HepG2 (cell line): ENCODE results near the gene GGACT. TPM values are rescaled to one million over a fixed set of nuclear protein-coding genes. Genes with fewer than 3 reads are reported as not detected.

Source experiments
- ELF4 ChIP-seq: sonication (generic); formaldehyde crosslinking; IDR thresholded peaks from 2 replicates; pipeline ENCODE4 v1.5.0; 2020; ENCODE audit warnings: missing genetic modification reagents, mild to moderate bottlenecking, moderate library complexity, borderline replicate concordance
- ETV5 ChIP-seq: IDR thresholded peaks from 2 replicates; pipeline ENCODE4 v1.6.1; 2018; ENCODE audit warnings: missing biosample characterization, missing genetic modification reagents, inconsistent platforms, borderline replicate concordance
- GATAD2A ChIP-seq: IDR thresholded peaks from 2 replicates; pipeline ENCODE4 v1.6.1; 2016
- NKX3-1 ChIP-seq: sonication (generic); formaldehyde crosslinking; IDR thresholded peaks from 2 replicates; pipeline ENCODE4 v1.5.0; 2020; ENCODE audit warnings: missing genetic modification reagents
- PATZ1 ChIP-seq: sonication (generic); formaldehyde crosslinking; IDR thresholded peaks from 2 replicates; pipeline ENCODE4 v1.4.0; 2020; ENCODE audit warnings: missing genetic modification reagents
- PRMT3 ChIP-seq: sonication (generic); formaldehyde crosslinking; IDR thresholded peaks from 2 replicates; pipeline ENCODE4 v1.8.1; 2022; ENCODE audit warnings: low read depth, mild to moderate bottlenecking, moderate library complexity, missing genetic modification reagents, borderline replicate concordance
- RBFOX2 ChIP-seq: fragments of 200-400 bp; formaldehyde crosslinking; IDR thresholded peaks from 2 replicates; pipeline ENCODE4 v1.6.1; 2017; ENCODE audit warnings: low read depth, mild to moderate bottlenecking, low read length
- SP140L ChIP-seq: sonication (generic); formaldehyde crosslinking; IDR thresholded peaks from 2 replicates; pipeline ENCODE4 v1.4.0; 2020; ENCODE audit warnings: missing genetic modification reagents, borderline replicate concordance
- TMF1 ChIP-seq: sonication (generic); formaldehyde crosslinking; IDR thresholded peaks from 2 replicates; pipeline ENCODE4 v1.8.1; 2022; ENCODE audit warnings: low read depth, missing genetic modification reagents
- ZBTB38 ChIP-seq: sonication (generic); formaldehyde crosslinking; IDR thresholded peaks from 2 replicates; pipeline ENCODE4 v1.5.1; 2020; ENCODE audit warnings: mild to moderate bottlenecking, missing genetic modification reagents
- ZFP37 ChIP-seq: sonication (generic); formaldehyde crosslinking; IDR thresholded peaks from 2 replicates; pipeline ENCODE4 v1.4.0; 2020; ENCODE audit warnings: missing genetic modification reagents, borderline replicate concordance
- ZFP62 ChIP-seq: sonication (generic); formaldehyde crosslinking; IDR thresholded peaks from 2 replicates; pipeline ENCODE4 v1.4.0; 2020; ENCODE audit warnings: missing genetic modification reagents
- ZFY ChIP-seq: sonication (generic); formaldehyde crosslinking; IDR thresholded peaks from 2 replicates; pipeline ENCODE4 v1.4.0; 2020; ENCODE audit warnings: missing genetic modification reagents
- ZNF230 ChIP-seq: sonication (generic); formaldehyde crosslinking; IDR thresholded peaks from 2 replicates; pipeline ENCODE4 v1.4.0; 2020; ENCODE audit warnings: mild to moderate bottlenecking, missing genetic modification reagents
- ZNF282 ChIP-seq: fragments of 450-650 bp; IDR thresholded peaks from 2 replicates; pipeline ENCODE4 v1.6.1; 2018; ENCODE audit not compliant: partially characterized antibody
- ZNF331 ChIP-seq: sonication (generic); formaldehyde crosslinking; IDR thresholded peaks from 2 replicates; pipeline ENCODE4 v1.4.0; 2020; ENCODE audit warnings: missing genetic modification reagents
- ZNF333 ChIP-seq: sonication (generic); formaldehyde crosslinking; IDR thresholded peaks from 2 replicates; pipeline ENCODE4 v1.4.0; 2020; ENCODE audit warnings: mild to moderate bottlenecking, missing genetic modification reagents, borderline replicate concordance
- ZNF75D ChIP-seq: sonication (generic); formaldehyde crosslinking; IDR thresholded peaks from 2 replicates; pipeline ENCODE4 v1.8.1; 2023; ENCODE audit warnings: missing genetic modification reagents, mild to moderate bottlenecking, borderline replicate concordance
- polyA plus RNA-seq, 8 experiments: library from polyadenylated mRNA; depleted of rRNA in 3 of 8; stranded (reverse) in 7 of 8; unstranded in 1 of 8; fragments of >200 nt; fragmentation: Illumina TruSeq in 4 of 8; extraction: Trizol in 4 of 8; gene quantifications; 2 replicates each; pipeline versions ENCODE4 v1.2.1 to v1.2.3, GENCODE V29; 2011 to 2016; ENCODE audit warnings: low read depth in 4 of 8, missing spikeins in 1 of 8, mixed read lengths in 1 of 8; ENCODE audit not compliant: insufficient read depth in 1 of 8
- total RNA-seq, 5 experiments: library from RNA; depleted of rRNA; stranded (reverse); fragments of >200 nt; fragmentation: Illumina TruSeq; extraction: Trizol; gene quantifications; 2 replicates each; pipeline ENCODE4 v1.2.3, GENCODE V29; 2016; ENCODE audit warnings: low read depth in 1 of 5
- TF ChIP-seq, protein P1 (sequence below): sonication (generic); formaldehyde crosslinking; conservative IDR thresholded peaks from 2 replicates; pipeline ENCODE4 v1.4.0; 2020; ENCODE audit warnings: mild to moderate bottlenecking, missing genetic modification reagents, moderate library complexity
- TF ChIP-seq, protein P2 (sequence below): sonication (generic); formaldehyde crosslinking; IDR thresholded peaks from 2 replicates; pipeline ENCODE4 v1.4.0; 2020; ENCODE audit warnings: mild to moderate bottlenecking, missing genetic modification reagents
- TF ChIP-seq, protein P3 (sequence below): sonication (generic); formaldehyde crosslinking; IDR thresholded peaks from 2 replicates; pipeline ENCODE4 v1.5.1; 2020; ENCODE audit warnings: missing genetic modification reagents, mild to moderate bottlenecking, borderline replicate concordance

The GGACT gene
- total and polyA plus RNA-seq, 2 of the 13 experiments (the other 11 are each of a cell fraction or from before 2014, with no cell fraction given): 1.7 to 1.9 TPM

DNA sequence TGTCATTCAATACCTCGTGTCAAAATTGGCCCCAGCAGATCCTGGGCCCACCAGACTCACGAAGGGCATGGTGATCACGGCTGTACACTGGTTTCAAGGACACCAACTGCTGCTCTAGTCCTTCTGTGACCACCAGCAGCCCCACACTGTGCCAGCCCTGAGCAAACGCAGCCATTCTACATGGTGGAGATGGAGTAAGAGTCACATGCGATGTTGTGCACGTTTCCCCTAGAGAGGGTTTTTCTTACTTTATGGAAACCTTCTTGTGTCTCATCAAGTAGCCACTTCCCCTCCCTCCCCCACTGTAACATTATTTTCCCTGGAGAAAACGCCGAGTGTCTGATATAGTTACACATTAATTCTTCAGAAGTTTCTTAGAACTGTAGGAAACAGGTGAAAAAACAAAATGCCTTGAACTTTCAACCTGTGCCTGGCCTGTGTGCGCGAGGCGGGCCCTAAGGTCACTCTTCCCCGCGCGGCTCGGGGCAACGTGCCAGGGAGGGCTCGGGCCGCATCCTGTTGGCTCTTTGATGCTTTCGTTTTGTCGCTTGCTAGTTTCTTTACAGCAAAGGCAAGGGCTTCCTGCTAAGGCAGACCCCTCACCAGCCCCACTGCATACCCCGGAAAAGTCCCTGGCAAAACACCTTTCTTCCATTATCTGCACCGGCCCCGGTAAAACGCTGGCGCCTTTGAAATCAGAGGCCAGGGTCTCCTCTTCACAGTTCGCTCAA is 44.6 kb downstream of the GGACT start (continued):
- TF ChIP-seq, protein P1, sequence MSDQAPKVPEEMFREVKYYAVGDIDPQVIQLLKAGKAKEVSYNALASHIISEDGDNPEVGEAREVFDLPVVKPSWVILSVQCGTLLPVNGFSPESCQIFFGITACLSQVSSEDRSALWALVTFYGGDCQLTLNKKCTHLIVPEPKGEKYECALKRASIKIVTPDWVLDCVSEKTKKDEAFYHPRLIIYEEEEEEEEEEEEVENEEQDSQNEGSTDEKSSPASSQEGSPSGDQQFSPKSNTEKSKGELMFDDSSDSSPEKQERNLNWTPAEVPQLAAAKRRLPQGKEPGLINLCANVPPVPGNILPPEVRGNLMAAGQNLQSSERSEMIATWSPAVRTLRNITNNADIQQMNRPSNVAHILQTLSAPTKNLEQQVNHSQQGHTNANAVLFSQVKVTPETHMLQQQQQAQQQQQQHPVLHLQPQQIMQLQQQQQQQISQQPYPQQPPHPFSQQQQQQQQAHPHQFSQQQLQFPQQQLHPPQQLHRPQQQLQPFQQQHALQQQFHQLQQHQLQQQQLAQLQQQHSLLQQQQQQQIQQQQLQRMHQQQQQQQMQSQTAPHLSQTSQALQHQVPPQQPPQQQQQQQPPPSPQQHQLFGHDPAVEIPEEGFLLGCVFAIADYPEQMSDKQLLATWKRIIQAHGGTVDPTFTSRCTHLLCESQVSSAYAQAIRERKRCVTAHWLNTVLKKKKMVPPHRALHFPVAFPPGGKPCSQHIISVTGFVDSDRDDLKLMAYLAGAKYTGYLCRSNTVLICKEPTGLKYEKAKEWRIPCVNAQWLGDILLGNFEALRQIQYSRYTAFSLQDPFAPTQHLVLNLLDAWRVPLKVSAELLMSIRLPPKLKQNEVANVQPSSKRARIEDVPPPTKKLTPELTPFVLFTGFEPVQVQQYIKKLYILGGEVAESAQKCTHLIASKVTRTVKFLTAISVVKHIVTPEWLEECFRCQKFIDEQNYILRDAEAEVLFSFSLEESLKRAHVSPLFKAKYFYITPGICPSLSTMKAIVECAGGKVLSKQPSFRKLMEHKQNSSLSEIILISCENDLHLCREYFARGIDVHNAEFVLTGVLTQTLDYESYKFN: peak; percentile 93
- TF ChIP-seq RBFOX2 (peak; percentile 34; the same call in 1 of the 2 replicates), ZFY (CRISPR knock-in tag) (peak; percentile 50; the same call in 1 of the 2 replicates), ZFP37 (CRISPR knock-in tag) (no peak), ZBTB38 (CRISPR knock-in tag) (peak; percentile 64), ETV5 (CRISPR knock-in tag) (peak; percentile 50; the same call in 1 of the 2 replicates), SP140L (CRISPR knock-in tag) (no peak), ZNF333 (CRISPR knock-in tag) (no peak), PATZ1 (CRISPR knock-in tag) (no peak; the same call in 1 of the 2 replicates), ELF4 (CRISPR knock-in tag) (0 out of 2 replicates have a peak, but pooled peaks have one; percentile 57), TMF1 (CRISPR knock-in tag) (peak; percentile 70; the same call in 1 of the 2 replicates), NKX3-1 (CRISPR knock-in tag) (no peak), ZNF282 (no peak), PRMT3 (CRISPR knock-in tag) (no peak), ZNF331 (CRISPR knock-in tag) (peak; percentile 59; the same call in 1 of the 2 replicates), ZFP62 (CRISPR knock-in tag) (no peak), ZNF230 (peak; percentile 67), GATAD2A (CRISPR knock-in tag) (no peak; the same call in none of the 2 replicates), ZNF75D (no peak)
- TF ChIP-seq, protein P2, sequence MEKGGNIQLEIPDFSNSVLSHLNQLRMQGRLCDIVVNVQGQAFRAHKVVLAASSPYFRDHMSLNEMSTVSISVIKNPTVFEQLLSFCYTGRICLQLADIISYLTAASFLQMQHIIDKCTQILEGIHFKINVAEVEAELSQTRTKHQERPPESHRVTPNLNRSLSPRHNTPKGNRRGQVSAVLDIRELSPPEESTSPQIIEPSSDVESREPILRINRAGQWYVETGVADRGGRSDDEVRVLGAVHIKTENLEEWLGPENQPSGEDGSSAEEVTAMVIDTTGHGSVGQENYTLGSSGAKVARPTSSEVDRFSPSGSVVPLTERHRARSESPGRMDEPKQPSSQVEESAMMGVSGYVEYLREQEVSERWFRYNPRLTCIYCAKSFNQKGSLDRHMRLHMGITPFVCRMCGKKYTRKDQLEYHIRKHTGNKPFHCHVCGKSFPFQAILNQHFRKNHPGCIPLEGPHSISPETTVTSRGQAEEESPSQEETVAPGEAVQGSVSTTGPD: no peak
- TF ChIP-seq, protein P3, sequence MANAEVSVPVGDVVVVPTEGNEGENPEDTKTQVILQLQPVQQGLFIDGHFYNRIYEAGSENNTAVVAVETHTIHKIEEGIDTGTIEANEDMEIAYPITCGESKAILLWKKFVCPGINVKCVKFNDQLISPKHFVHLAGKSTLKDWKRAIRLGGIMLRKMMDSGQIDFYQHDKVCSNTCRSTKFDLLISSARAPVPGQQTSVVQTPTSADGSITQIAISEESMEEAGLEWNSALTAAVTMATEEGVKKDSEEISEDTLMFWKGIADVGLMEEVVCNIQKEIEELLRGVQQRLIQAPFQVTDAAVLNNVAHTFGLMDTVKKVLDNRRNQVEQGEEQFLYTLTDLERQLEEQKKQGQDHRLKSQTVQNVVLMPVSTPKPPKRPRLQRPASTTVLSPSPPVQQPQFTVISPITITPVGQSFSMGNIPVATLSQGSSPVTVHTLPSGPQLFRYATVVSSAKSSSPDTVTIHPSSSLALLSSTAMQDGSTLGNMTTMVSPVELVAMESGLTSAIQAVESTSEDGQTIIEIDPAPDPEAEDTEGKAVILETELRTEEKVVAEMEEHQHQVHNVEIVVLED (CRISPR knock-in tag): peak; percentile 19; the same call in 1 of the 2 replicates
